ENCODE measurements around the gene IGSF22.

The IGSF22 gene

DNA sequence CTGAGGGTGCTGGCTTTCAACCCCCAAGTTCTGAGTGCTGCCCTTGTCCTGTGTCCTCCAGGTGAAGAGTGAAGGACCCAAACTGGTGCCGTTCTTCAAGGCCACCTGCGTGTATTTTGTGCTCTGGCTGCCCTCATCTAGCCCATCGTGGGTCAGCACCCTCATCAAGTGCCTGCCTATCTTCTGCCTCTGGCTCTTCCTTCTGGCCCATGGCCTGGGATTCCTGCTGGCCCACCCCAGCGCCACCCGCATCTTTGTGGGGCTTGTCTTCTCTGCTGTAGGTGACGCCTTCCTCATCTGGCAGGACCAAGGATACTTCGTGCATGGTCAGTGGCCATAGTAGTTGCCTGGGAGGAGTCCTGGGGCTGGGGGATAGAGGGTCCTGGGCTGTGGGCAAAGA, 25.1 kb downstream of the IGSF22 start:
- DNase-seq (ENCODE audit: low read depth): no peak
- H3K4me3 ChIP-seq (ENCODE audit: low read depth, low read length): no peak overlapping the region
- TF ChIP-seq CTCF (conservative IDR thresholded peaks at IDR 0.05; ENCODE audit: low read depth, low read length): no peak

GRCh38 chr11:18700375-18700774, 25.6 kb downstream of the IGSF22 start:
- peak; percentile 69 for DNase-seq (ENCODE audit: low read depth)
- no peak overlapping the region for H3K4me3 ChIP-seq (ENCODE audit: low read depth, low read length)
- no peak for TF ChIP-seq CTCF (conservative IDR thresholded peaks at IDR 0.05; ENCODE audit: low read depth, low read length)

- no peak overlapping the region for H3K4me3 ChIP-seq (ENCODE audit: low read depth, low read length)
- peak; percentile 21 for DNase-seq (ENCODE audit: low read depth)
- no peak for TF ChIP-seq CTCF (conservative IDR thresholded peaks at IDR 0.05; ENCODE audit: low read depth, low read length)
Observed at GRCh38 chr11:18699848-18700261, 26.1 kb downstream of the IGSF22 start.

DNA sequence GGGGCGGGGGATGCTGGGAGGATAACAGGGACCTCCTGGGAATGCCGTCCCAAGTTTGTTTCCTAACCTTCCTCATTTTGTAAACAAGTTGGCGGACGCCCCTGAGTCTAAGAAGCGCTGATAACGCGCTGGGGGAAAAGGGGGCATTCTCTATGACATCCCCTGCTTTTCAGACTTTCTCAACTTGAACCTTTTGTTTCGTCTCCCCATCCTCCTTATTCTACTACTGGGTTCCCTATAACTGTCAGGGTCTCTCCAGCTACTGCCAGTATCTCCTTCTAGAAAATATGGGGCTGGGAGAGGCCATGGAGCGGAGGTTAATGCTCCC, 26.8 kb downstream of the IGSF22 start:
- H3K4me3 ChIP-seq (ENCODE audit: low read depth, low read length): peak overlapping the region; percentile 65
- DNase-seq (ENCODE audit: low read depth): peak; percentile 5
- TF ChIP-seq CTCF (conservative IDR thresholded peaks at IDR 0.05; ENCODE audit: low read depth, low read length): no peak

DNA sequence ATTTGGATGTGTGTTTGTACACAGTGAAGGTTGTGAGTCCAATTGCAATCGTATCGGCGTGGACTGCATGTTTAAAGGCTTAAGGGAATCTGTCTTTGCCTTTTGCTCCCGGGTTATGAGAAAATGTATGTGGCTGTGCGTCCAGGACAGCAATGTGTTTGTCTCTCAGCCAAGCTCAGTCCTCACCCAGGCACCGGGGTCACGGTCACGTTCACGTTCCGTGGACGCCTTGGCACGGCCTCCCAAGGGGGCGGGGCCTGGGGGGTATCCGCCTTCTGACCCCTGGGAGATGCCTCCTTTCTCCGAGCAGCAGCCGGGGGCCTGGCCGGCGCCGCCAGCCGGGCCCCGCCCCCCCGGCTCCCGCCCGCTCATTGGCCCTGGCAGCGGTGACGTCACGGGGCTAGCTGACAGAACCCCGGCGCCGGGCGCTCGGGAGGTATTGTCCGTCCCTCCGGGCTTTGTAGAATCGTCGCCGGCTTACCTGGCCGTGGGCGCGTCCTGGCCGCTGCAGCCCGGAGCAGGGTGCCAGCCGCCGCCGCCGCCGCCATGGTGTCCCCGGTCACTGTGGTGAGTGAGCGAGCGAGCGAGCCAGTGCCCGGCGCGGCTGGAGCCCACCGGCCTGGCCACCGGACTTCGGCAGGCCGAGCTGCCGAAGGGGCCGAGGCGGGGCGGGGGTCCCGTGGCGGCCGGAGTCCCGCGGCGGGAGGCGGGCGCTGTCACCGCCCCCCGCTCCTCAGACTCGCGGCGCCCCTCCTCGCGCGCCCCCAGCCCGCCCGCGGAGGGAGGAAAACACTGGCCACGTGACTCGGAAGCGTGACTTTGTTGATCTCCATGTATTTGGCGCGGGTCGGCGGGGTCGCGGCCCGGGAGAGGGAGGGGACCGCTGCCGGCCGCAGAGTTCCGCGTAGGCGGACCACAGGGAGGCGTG, 27.4 kb downstream of the IGSF22 start, which contains the start of gene TMEM86A:
Gene TMEM86A (plus strand): TSS at position 439 of the 928 bp plus-strand sequence. CDS start 108 bp downstream, at position 547.
- peak within 1 kb of the TSS; percentile 65 for H3K4me3 ChIP-seq (ENCODE audit: low read depth, low read length)
- peak; percentile 74 for DNase-seq (ENCODE audit: low read depth)
- TF ChIP-seq CTCF (conservative IDR thresholded peaks at IDR 0.05; ENCODE audit: low read depth, low read length): no peak

DNA sequence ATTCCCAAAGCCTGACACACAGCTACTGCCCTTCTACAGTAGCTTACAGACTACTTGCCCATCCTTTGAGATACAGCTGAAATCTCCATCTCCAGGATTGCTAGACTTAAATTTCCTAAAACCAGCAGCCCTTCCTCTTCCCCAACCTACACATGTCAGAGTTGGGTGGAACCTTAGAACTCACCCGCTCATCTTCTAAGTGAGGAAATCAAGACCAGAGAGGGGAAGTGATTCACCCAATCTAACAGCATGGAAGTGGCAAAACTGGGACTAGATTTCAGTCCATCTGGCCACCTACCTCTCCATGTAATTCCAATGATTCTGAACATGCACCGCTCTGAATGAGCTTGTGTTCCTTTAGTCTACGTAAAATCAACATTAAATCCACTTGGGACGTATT, 28.4 kb downstream of the IGSF22 start:
- DNase-seq (ENCODE audit: low read depth): no peak
- no peak overlapping the region for H3K4me3 ChIP-seq (ENCODE audit: low read depth, low read length)
- no peak for TF ChIP-seq CTCF (conservative IDR thresholded peaks at IDR 0.05; ENCODE audit: low read depth, low read length)

All from choroid plexus epithelial cell (primary cell).